Sigmoid colon (tissue), 4 donors: ENCODE results near the gene GORASP2.

Experiments
- EP300 ChIP-seq, 4 donors: sonication (generic); formaldehyde crosslinking; IDR thresholded peaks; one replicate each; pipeline ENCODE4 v1.6.1; 2017; ENCODE audit warnings: antibody characterized with exemption in 4 of 4
- POLR2A ChIP-seq, 2 donors: fragments of 450-650 bp; IDR thresholded peaks; one replicate each; pipeline ENCODE4 v1.6.1; 2016; ENCODE audit warnings: antibody characterized with exemption in 2 of 2, mild to moderate bottlenecking in 2 of 2, moderate library complexity in 2 of 2
- POLR2AphosphoS5 ChIP-seq, 4 donors: sonication (generic); formaldehyde crosslinking; IDR thresholded peaks; one replicate each; pipeline ENCODE4 v1.6.1; 2017; ENCODE audit warnings: antibody characterized with exemption in 4 of 4
- TF ChIP-seq, protein P1 (sequence below), 4 experiments: fragments of 450-650 bp in 3 of 4; fragments of 200-600 bp in 1 of 4; IDR thresholded peaks; one replicate each; pipeline ENCODE4 v1.5.1; 2016 to 2019; ENCODE audit warnings: antibody characterized with exemption in 4 of 4, mild to moderate bottlenecking in 3 of 4, moderate library complexity in 2 of 4

DNA sequence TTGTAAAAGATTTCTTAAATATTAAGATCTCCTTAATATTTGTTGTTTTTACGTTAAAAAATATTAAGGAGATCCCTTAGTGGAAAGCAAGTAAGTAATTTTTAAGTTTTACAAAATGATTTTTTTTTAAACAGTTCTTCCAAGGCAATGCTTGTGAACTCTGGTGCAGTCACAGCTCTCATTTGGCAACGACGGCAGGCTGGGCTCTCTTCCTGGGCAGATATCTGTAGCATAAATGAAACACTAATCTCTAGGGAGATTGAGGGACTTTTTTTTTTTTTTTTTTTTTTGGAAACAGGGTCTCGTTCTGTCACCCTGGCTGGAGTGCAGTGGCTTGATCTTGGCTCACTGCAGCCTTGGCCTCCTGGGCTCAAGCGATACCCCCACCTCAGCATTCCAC lies 38.5 kb downstream of the GORASP2 start:
- TF ChIP-seq, protein P1, sequence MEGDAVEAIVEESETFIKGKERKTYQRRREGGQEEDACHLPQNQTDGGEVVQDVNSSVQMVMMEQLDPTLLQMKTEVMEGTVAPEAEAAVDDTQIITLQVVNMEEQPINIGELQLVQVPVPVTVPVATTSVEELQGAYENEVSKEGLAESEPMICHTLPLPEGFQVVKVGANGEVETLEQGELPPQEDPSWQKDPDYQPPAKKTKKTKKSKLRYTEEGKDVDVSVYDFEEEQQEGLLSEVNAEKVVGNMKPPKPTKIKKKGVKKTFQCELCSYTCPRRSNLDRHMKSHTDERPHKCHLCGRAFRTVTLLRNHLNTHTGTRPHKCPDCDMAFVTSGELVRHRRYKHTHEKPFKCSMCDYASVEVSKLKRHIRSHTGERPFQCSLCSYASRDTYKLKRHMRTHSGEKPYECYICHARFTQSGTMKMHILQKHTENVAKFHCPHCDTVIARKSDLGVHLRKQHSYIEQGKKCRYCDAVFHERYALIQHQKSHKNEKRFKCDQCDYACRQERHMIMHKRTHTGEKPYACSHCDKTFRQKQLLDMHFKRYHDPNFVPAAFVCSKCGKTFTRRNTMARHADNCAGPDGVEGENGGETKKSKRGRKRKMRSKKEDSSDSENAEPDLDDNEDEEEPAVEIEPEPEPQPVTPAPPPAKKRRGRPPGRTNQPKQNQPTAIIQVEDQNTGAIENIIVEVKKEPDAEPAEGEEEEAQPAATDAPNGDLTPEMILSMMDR (IDR thresholded peaks at IDR 0.05): no peak
- TF ChIP-seq EP300 (IDR thresholded peaks at IDR 0.05) (no peak), POLR2A (IDR thresholded peaks at IDR 0.05) (no peak), POLR2AphosphoS5 (IDR thresholded peaks at IDR 0.05) (no peak)
